ENCODE data around the gene KLF11. TPM values are rescaled to one million over a fixed set of nuclear protein-coding genes. Genes with fewer than 3 reads are reported as not detected.
"Not testable (repeated sequence)": the region's sequence is repeated elsewhere in the genome, so short reads cannot be mapped to it uniquely, and the experiment has no call there.

The KLF11 gene
- total RNA-seq, 1 donor from 2014 or later, result 6.1 TPM

DNA sequence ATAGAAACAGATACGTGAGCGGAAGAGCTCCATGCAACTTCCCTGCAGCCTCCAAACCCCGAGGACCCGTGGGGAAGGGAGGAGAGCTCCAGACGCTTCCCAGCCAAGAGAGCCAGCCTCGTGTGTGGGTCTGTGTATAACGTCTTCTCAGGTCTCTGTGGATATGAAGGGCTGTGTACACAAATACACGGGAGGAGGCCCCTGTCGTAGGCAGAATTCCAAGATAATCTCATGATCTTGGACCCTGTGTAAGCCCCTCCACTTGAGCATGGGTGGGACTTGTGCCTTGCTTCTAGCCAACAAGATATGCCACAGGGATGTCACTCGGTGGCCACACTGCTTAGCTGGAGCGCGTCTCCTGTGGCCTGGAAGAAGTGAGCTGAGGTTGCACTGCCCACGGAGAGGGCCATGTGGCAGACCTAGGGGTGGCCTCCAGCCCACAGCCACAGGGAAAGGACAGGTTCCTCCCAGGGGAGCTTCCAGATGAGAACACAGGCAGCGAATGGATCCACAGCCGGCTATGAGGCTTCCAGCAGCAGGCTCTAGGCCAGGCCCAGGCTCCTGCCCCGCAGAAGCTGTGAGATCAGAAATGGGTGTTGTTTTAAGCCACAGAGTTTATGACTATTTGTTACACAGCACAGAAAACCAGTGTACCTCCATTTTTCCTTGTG is 15.6 kb upstream of the KLF11 start:
- ATAC-seq, result no peak

DNA sequence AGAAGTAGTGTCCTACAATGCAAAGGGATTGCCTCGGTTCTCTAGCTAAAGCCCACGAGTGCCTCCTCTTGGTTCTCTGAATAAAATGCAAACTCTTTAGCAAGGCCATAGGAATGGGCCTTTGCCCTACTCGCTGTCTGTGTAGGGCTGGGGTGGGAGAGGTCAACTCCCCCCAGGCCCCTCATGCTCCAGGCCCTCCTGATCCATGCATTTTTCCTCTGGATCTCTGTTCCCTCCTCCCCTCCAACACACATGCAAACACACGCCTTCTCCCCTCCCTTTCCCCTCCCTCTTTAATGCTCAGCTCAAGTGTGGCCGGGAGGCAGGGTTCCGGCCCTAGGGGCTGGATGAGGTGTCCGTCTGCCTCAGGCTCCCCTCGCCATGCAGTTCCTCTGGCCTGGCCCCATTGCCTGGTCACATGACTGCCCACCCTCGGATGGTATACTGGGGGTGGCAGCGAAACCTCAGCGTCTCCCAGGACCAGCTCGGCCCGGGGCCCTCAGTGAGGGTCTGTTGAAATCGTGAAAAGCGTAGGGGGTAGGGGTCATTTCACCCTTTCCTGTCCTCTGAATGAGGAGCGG is 14.9 kb upstream of the KLF11 start:
- no peak for ATAC-seq

DNA sequence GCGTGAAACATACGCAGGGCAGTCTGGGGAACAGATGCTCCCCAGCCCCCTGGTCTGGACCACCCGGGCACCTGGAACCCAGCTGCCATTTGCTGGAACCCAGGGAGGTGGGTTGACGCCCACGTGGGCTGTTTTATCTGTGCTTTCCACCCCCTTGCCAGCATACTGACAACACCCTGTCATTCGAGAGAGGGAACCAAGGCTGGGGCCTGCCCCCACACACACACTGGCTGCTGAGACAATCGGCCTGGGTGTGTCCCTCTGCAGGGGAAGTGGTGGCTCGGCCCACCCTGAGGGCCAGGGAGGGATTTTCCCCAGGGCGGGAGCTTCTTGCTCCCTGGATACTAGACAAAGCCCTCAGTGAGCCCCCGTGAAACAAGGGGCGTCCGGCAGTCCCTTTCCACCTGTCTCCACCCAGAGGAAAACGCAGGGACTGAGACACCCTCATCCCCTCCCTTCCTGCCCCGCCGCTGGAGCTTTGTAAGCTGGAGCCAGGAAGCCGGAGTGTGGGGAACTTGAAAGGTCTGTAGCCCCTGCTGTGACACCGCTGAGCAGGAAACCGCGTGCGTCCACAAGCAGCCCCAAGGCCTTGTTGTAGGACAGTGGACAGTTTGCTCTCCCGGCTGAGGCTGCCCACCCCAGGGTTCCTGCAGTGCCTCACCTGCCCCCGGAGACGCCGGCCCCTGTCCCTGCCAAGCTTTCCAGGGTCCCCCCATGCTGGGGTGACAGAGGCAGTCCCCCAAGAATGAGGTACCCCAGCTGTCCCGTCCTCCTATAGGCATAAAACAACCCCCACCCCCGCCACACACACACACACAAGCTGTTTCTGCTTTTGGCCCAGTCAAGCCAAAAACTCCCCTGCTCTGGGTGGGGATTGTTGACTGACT is 14.1 kb upstream of the KLF11 start:
- ATAC-seq, result peak; percentile 80

DNA sequence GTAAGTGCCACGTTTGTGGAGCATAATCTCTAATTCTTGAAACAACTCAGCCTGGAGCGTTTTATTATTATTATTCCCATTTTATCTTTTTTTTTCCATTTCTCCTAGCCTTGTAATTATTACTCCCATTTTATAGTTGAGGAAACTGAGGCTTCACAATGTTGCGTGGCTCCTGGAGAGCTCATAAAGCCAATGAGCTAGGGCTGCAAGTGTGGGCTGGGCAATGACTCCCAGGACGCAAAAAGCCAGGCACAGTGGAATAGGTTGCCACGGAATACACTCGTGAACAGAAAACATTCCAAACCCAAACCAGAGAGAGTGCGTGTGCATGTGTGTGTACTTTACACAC is 13.5 kb upstream of the KLF11 start:
- no peak for ATAC-seq

DNA sequence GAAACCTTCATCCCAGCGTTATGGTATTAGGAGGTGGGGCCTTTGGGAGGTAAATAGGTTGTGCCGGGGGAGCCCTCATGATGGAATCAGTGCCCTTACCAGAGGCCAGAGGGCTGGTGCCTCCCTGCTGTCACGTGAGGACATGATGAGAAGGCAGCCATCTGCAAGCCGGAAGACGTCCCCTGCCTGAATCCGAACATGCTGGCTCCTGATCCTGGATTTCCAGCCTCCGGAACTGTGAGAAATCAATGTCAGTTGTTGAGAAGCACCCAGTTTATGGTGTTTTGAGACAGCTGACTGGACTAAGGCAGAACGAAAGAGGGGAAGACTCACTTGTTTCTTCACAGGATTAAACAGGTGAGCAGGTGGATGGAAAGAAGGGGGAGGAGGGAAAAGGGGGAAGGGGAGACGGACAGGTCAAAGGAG is 13.0 kb upstream of the KLF11 start:
- ATAC-seq, result no peak

DNA sequence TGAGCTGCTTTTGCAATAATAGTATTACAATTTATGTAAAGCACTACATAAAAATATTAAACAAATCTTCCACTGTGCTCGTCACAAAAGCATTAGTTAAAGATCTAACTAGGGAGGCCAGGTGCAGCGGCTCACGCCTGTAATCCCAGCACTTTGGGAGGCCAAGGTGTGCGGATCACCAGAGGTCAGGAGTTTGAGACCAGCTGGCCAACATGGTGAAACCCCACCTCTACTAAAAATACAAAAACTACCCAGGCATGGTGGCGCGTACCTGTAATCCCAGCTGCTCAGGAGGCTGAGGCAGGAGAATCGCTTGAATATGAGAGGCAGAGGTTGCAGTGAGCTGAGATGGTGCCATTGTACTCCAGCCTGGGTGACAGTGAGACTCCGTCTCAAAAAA is 12.6 kb upstream of the KLF11 start:
- not testable (repeated sequence) for ATAC-seq

DNA sequence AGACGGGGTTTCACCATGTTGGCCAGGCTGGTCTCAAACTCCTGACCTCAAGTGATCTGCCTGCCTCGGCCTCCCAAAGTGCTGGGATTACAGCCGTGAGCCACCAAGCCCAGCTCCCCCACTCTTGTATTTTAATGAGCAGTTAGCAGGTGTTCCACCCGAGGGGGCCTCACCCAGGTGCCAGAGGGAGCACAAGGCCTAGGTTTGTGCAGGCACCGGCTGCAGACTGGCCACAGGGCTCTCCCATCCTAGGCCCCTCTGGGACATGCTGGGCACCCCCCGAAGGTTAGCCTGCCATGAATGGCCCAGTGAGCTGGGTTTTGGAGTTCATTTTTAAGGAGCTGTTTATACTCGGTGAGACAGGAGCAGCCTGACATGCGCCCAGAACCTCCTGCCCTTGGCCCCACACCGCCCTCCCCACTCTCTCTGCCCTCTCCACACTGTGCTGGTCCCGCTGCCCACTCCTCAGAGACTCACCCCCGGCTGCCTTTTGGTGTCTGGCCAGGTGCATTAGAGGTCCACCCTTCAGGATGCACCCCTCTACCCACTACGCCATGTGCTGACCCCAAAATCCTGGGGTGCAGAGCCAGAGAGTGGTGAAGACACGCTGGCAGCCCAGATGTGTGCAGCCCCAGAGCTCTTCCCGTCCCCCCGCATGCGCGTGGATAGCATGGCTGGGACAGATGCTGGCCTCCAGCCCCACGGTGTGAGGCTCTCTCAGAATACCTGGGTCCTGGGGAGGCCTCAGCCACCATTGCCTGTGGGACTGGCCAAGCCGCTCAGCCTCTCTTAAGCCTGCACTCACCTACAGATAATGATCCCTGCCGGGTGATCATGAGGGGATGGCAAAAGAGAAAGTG is 11.2 kb upstream of the KLF11 start:
- ATAC-seq, result no peak

DNA sequence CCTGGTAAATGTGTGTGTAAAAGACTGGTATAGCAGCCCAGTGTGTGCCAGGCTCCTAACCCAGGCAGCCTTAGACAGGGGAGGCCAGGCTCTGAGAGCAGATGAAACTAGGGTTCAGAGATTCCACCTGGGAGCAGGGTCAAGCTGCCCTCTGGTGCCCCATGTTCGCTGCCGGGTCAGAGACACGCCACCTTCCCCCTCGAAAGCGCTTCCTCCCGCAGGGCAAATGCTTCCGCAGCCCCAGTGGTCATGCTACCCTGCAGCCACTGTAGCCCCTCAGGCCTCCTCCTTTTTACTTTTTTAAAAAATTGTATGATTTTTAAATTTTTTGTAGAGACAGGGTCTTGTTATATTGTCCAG is 10.6 kb upstream of the KLF11 start:
- no peak for ATAC-seq

DNA sequence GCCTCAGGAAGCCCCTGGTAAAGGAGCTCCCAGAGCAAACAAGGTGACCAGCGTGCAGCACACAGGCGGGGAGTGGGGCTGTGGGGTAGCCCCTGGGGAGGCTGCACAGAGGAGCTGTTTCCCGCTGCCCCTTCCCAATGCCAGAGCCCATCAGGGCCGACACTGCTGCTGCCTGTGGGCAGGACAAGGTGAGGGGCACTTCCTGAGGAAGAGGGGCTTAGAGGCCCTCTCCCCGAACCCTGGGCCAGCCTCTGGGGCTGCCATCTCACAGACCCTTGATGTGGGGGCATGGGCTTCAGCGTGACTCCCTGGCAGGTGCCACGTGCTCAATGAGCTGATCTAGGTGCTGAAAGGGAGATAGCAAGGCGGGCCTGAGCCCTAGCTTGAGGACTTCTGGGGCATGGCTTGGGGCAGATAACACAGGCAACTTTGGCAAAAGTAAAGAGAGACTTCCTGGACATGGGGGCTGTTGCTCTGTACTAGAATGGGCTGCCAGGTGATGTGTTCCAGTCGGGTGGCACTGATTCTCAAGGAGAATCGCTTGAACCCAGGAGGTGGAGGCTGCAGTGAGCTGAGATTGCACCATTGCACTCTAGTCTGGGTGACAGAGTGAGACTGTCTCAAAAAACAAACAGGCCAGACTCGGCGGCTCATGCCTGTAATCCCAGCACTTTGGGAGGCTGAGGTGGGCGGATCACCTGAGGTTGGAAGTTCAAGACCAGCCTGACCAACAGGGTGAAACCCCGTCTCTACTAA is 9.9 kb upstream of the KLF11 start:
- no peak for ATAC-seq

DNA sequence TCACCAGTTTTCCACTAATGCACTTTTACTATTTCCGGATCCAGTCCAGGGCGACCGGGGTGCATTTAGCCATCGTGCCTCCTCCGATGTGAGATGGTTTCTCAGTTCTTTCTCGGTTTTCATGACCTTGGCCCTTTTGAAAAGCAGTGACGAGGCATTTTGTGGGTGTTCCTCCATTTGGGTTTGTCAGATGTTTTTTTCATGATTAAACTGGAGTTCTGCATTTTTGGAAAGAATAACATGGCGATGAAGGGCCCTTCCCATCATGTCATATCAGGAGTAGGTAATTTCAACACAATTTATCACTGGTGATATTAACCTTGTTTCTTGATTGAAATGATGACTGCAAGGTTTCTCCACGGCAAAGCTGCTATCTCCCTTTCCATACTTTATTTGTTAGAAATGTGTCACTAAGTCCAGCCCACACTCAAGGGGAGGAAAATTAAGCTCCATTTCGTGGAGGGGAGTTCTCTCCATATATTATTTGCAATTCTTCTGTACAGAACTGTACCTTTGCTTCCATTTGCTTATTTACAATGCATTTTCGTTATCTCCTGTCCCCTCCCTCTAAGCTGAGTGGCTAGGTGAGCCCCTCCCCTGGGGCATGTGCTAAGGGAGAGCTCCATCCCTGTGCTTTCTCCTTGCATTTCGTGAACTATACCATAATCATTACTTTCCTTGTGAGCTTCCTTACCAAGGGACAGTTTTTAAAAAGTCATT is 8.9 kb upstream of the KLF11 start:
- no peak for ATAC-seq

DNA sequence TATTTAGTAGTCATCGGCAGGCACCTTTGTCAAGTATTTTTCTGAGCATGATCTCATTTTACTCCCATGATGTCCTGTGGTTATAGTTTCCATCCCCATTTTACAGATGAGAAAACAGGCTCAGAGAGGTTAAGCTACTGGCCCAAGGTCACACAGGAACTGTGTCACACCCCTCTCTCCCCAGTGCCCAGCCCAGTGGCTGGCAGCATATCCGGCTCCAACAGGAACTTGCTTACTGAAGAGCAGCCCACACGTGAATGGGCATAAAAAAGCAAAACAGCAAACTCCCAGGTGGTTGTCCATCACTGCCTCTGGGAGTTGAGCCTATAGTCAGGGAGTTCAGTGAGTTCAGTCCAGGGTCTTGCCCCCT is 8.3 kb upstream of the KLF11 start:
- no peak for ATAC-seq

DNA sequence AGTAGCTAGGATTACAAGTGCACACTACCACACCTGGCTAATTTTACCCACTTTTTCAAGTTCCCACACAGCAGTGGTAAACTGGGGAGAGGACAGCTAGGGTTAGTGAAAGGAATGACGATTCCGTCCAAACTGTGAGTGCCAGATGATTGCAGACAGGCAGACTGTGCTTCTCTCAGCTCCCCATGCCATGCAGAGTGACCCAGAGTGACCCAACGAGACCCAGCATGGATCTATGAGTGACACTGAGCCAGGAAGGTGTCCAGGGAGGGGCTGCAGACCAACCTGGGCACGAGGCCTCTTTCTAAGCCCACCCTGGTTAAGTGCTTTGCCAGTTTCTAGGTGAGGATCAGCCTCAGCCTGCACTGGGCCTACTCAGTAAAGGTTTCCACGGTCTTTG is 7.7 kb upstream of the KLF11 start:
- ATAC-seq, result no peak

DNA sequence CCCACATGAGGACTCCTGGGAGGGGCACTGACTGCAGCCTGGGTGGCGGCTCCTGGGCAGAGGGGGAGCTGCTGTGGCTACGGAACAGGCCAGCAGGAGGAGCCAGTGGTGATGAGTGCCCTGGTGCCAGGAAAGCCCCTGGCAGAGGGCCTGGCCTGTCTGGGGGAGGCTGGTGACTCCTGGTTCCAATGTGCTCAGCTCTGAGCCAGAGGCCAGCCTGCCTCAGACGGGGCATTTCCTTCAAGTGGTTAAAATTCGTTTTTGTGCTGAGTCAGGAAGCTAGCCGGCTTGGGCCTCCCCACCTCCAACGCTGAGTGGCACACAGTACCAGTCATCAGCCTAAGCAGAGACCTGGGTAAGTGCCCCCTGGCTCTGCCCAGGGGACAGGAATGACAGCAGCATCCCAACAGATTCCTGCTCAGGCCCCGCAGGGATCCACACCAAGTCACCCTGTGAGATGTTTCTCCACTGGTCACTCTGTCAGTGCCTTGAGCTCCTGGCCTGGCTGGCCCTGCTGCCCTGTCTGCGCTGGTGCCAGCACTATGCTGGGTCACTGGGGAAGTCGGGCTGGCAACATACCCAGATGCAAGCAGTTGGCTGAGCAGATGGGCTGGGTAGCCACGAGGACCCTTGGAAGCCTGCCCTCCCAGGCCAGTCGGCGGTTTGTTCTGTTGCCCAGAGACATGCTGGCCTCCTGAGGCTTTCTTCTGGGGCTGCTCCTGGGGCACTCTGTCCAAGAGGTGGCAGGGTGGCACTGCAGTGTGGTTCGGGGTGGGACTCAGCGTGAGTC is 7.1 kb upstream of the KLF11 start:
- ATAC-seq, result peak; percentile 72

DNA sequence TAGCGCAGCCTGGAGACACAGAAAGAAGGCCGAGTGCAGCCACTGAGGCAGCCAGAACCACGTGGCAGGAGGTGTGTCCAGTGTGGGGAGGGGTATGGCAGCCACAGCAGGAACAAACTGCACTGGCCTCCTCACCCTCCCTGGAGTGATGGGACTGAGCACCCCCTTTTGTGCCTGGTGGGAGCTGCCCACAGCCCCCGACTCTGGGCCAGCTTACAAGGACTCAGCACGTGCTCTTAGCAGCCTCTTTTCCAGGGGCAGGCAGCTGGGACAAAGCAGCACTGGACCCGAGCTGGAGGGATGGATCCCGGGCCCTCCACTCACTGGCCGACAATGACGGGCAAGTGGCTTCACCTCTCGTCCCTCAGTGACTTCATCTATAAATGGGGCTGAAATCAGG is 5.2 kb upstream of the KLF11 start:
- ATAC-seq, result no peak

DNA sequence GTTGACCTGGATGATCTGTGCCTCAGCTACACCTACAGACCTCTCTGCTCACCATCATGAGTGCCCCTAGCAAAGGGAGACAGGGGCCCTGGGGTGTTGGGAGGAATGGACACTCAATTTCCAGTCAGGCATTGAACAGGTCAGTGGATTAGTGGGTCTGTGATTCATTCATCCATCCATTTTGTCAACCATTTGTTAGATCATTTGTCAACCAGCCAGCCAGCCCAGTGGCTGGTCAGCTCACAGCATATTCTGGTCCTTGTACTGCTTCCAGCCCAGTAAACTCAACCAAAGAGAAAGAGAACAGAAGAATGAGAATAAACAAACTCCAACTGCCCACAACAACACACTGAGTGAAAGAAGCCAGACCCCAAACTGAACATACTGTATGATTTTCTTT is 4.6 kb upstream of the KLF11 start:
- no peak for ATAC-seq

DNA sequence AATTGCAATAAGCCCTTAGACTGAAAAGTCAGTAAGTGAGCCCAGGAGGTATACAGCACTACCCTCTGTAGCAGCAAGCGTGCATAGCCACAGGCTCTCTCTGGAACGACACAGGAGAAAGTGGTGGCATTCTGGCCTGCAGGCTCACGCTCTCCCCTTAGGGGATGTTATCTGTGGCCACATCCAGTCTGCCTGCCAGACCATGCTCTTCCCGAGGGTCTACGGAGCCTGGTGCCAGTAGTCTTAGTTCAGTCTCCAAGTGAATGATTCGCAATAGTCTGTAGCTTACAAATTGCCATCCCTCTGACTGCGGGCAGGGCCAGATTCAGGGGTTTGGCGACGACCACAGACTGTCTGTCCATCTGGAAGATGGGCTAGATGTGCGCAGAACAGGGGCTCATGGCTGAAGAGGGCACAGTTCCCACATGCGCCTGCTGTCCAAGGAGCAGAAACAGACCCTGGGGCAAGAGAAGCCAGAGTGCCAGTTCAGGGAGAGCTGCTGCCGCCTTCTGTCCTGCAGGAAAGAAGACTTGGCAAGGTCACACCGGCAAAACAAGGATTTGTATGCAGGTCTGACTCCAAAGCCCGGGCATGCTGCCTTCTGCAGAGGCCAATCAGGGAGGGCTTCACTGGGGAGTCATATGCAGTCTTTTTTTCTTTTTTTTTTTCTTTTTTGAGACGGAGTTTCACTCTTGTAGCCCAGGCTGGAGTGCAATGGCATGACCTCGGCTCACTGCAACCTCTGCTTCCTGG is 3.5 kb upstream of the KLF11 start:
- no peak for ATAC-seq

DNA sequence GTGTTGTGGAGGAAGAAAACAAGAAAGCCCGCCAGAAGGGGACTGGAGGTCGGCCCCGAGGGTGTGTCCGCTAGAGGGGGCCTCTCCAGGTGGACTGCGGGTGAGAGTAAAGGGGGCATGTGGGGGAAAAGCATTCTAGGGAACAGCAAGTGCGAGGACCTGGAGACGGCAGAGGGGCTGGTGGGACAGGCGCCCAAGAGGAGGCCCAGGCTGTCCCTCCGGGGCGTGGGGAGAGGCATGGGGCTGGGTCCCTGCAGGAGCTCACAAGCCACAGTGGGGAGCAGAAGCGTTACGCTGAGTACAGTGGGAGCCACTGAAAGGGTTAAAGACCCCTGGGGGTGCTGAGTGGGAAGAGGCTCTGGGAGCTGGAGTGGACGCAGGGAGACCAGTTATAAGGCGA is 1.6 kb upstream of the KLF11 start:
- ATAC-seq, result no peak

DNA sequence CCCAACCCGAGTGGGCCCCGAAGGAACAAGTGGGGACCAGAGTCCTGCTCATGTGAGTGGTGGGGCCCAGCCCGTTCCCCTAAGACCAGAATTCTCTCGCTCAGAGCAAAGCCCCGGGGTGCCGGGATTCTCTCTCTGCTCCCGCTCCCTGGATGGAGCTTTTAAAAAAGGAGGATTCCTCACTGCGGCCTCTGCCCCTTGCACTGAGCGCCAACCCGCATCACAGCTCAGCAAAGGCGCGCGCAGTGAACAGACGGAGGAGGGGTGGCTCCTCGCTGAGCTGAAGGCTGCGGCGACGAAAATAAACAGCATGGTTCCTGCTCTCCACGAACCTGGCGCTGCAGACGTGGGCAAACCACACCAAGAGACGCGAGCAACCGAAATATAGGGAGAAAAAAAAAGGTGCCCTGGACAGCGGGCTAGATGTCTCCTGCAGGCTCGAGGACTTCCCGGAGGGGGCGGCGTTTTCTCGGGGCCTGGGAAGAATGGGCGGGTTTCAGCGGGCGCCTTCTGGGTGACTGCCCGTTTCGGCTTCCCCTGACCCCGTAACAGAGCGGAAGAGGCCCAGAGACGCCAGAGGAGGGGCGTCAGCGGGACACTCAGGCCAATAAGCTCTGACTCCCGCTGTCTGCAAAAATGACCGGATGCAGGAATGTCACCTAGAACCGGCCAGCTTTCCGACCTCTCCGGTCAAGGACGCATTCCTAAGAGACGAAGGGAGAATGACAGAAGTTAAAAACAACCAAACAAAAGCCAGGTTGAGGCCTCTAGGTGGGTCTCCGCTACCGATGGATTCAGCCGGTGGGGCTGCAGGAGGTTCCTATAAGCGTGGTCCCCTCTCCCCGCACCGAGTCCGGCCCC is 819 bp upstream of the KLF11 start:
- no peak for ATAC-seq

All from esophagus mucosa (tissue), 1 donor.